ENCODE results near the gene PATJ.
"Not testable (repeated sequence)": the region's sequence is repeated elsewhere in the genome, so short reads cannot be mapped to it uniquely, and the experiment has no call there.

The PATJ gene

DNA sequence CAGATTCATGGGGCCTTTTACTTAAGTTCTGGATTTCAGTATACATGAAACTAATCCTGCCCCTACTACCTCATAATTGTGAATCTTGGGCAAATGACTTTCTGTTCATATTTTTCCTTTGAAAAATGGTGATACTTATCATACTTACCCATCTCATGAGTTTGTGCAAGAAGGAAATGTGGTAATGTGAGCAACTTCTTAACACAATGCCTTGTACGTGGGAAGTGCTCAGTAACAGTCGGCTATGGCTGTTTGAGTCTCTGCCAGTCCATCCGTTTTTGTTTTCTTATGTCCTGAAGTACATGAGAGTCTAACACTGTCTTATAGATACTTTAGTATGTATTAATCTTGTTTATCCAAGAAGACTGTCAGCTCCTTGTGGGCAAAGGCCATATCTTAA, 86.5 kb downstream of the PATJ start:
- Histone ChIP-seq H3K4me3 (ENCODE audit: low read depth in 1 of 2, low read length in 2 of 2) (no peak overlapping the region), H3K27ac (ENCODE audit: low read length) (no peak overlapping the region), H3K9ac (ENCODE audit: low read depth, low read length) (no peak overlapping the region), H3K27me3 (ENCODE audit: insufficient read depth, low read length, poor library complexity) (no peaks in the 10 kb centered on the region), H3K4me2 (ENCODE audit: insufficient read depth, low read length) (no peak overlapping the region), H3K36me3 (ENCODE audit: insufficient read depth, low read length) (no peaks in the 10 kb centered on the region), H3K9me3 (ENCODE audit: insufficient read depth, low read length, severe bottlenecking) (no peaks in the 10 kb centered on the region), H3K4me1 (ENCODE audit: insufficient read depth, low read length) (no peaks in the 10 kb centered on the region), H3K79me2 (ENCODE audit: insufficient read depth, low read length) (no peaks in the 10 kb centered on the region), H4K20me1 (ENCODE audit: insufficient read depth, low read length) (no peaks in the 10 kb centered on the region), H2AFZ (ENCODE audit: low read depth, low read length) (no peak overlapping the region)
- no peak for ATAC-seq (ENCODE audit: insufficient read depth, low read depth)
- TF ChIP-seq EZH2 (IDR thresholded peaks at IDR 0.05; ENCODE audit: borderline replicate concordance, low read depth, low read length, severe bottlenecking) (no peak), CTCF (IDR thresholded peaks at IDR 0.05; ENCODE audit: borderline replicate concordance, extremely low read depth, low read length, poor library complexity, severe bottlenecking) (no peak)
- DNase-seq, result no peak

DNA sequence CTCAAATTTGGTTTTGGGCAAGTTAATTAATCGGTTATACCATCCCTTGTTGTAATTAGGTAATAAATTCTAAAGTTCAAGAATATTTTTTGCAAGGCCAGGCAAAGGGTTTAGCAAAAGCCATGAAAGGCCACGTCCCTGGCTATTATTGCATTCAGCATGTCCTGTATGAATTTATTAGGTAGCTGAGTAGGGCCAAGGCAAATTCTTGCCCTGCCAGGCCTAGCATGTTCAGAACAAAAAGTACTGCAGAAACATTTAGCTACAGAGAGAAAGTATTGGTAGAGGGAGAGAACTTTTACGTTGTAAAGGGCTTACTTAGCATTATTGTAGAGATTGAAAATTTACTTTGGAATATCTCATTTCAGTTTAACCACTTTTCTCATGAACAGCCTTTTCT, 94.4 kb downstream of the PATJ start:
- no peak for TF ChIP-seq EZH2 (IDR thresholded peaks at IDR 0.05; ENCODE audit: borderline replicate concordance, low read depth, low read length, severe bottlenecking)
- TF ChIP-seq CTCF (IDR thresholded peaks at IDR 0.05; ENCODE audit: borderline replicate concordance, extremely low read depth, low read length, poor library complexity, severe bottlenecking), result no peak
- DNase-seq (no peak), ATAC-seq (ENCODE audit: insufficient read depth, low read depth) (no peak)
- no peak overlapping the region for H3K27ac ChIP-seq (ENCODE audit: low read length)
- no peak overlapping the region for H2AFZ ChIP-seq (ENCODE audit: low read depth, low read length)
- no peak overlapping the region for H3K4me2 ChIP-seq (ENCODE audit: insufficient read depth, low read length)
- no peaks in the 10 kb centered on the region for H3K79me2 ChIP-seq (ENCODE audit: insufficient read depth, low read length)
- no peaks in the 10 kb centered on the region for H3K4me1 ChIP-seq (ENCODE audit: insufficient read depth, low read length)
- no peaks in the 10 kb centered on the region for H3K27me3 ChIP-seq (ENCODE audit: insufficient read depth, low read length, poor library complexity)
- H4K20me1 ChIP-seq (ENCODE audit: insufficient read depth, low read length), result no peaks in the 10 kb centered on the region
- H3K4me3 ChIP-seq (ENCODE audit: low read depth in 1 of 2, low read length in 2 of 2), result no peak overlapping the region
- H3K9me3 ChIP-seq (ENCODE audit: insufficient read depth, low read length, severe bottlenecking), result no peaks in the 10 kb centered on the region
- H3K9ac ChIP-seq (ENCODE audit: low read depth, low read length), result no peak overlapping the region
- no peaks in the 10 kb centered on the region for H3K36me3 ChIP-seq (ENCODE audit: insufficient read depth, low read length)

- not testable (repeated sequence) for H3K9ac ChIP-seq (ENCODE audit: low read depth, low read length); H3K36me3 ChIP-seq (ENCODE audit: insufficient read depth, low read length); ATAC-seq (ENCODE audit: insufficient read depth, low read depth); H3K4me1 ChIP-seq (ENCODE audit: insufficient read depth, low read length); H3K27me3 ChIP-seq (ENCODE audit: insufficient read depth, low read length, poor library complexity); H3K27ac ChIP-seq (ENCODE audit: low read length); H3K9me3 ChIP-seq (ENCODE audit: insufficient read depth, low read length, severe bottlenecking); H3K4me3 ChIP-seq (ENCODE audit: low read depth in 1 of 2, low read length in 2 of 2); H2AFZ ChIP-seq (ENCODE audit: low read depth, low read length); DNase-seq; H3K79me2 ChIP-seq (ENCODE audit: insufficient read depth, low read length); H3K4me2 ChIP-seq (ENCODE audit: insufficient read depth, low read length); H4K20me1 ChIP-seq (ENCODE audit: insufficient read depth, low read length)
These were observed 95.3 kb downstream of the PATJ start for GRCh38 chr1:61837607-61838006.

DNA sequence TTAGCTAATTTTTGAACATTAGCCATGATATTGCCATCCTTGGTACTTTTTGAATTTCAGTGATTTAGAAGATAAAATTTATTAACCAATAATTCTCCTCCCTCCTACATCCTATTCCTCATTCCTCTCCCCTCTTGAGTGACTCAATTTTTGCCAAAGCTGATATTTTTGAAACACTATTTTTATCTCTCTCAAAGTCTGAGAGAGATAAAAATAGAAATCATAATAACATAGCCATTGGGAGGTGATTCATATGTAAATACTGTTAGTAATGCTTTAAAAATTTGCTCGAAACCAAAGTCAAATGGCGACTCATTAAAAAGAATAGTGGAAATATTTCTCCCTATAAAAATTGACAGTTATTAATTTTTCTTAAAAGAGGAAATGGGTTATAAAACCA, 97.4 kb downstream of the PATJ start:
- Histone ChIP-seq H3K27ac (ENCODE audit: low read length) (no peak overlapping the region), H3K36me3 (ENCODE audit: insufficient read depth, low read length) (no peaks in the 10 kb centered on the region)
- DNase-seq, result no peak

More for the DNA sequence above, 97.4 kb downstream of the PATJ start:
- no peak overlapping the region for H2AFZ ChIP-seq (ENCODE audit: low read depth, low read length)
- H4K20me1 ChIP-seq (ENCODE audit: insufficient read depth, low read length), result no peaks in the 10 kb centered on the region
- no peak for TF ChIP-seq EZH2 (IDR thresholded peaks at IDR 0.05; ENCODE audit: borderline replicate concordance, low read depth, low read length, severe bottlenecking)
- TF ChIP-seq CTCF (IDR thresholded peaks at IDR 0.05; ENCODE audit: borderline replicate concordance, extremely low read depth, low read length, poor library complexity, severe bottlenecking), result no peak
- no peaks in the 10 kb centered on the region for H3K27me3 ChIP-seq (ENCODE audit: insufficient read depth, low read length, poor library complexity)
- H3K79me2 ChIP-seq (ENCODE audit: insufficient read depth, low read length), result no peaks in the 10 kb centered on the region
- H3K4me2 ChIP-seq (ENCODE audit: insufficient read depth, low read length), result no peak overlapping the region
- no peak overlapping the region for H3K4me3 ChIP-seq (ENCODE audit: low read depth in 1 of 2, low read length in 2 of 2)
- H3K4me1 ChIP-seq (ENCODE audit: insufficient read depth, low read length), result no peaks in the 10 kb centered on the region
- no peak for ATAC-seq (ENCODE audit: insufficient read depth, low read depth)
- H3K9ac ChIP-seq (ENCODE audit: low read depth, low read length), result no peak overlapping the region
- H3K9me3 ChIP-seq (ENCODE audit: insufficient read depth, low read length, severe bottlenecking), result no peaks in the 10 kb centered on the region

Data from DND-41 (cell line).